Glomerular visceral epithelial cell (primary cell): ENCODE measurements around the gene PPP1R18.
A peak's percentile ranks its signal among the peaks of the same experiment; 100 is the strongest.
"Not testable (repeated sequence)": the region's sequence is repeated elsewhere in the genome, so short reads cannot be mapped to it uniquely, and the experiment has no call there.

Experiments
- DNase-seq: peaks from one replicate; pipeline ENCODE4 v3.0.0-alpha.2; 2016; ENCODE audit errors: extremely low spot score

PPP1R18 gene

GRCh38 chr6:30666300-30666699, 20.1 kb downstream of the PPP1R18 start:
- not testable (repeated sequence) for DNase-seq

- DNase-seq, result no peak
These were observed 21.3 kb downstream of the PPP1R18 start for GRCh38 chr6:30664994-30665767.

GRCh38 chr6:30657922-30658321, 28.5 kb downstream of the PPP1R18 start:
- not testable (repeated sequence) for DNase-seq

DNA sequence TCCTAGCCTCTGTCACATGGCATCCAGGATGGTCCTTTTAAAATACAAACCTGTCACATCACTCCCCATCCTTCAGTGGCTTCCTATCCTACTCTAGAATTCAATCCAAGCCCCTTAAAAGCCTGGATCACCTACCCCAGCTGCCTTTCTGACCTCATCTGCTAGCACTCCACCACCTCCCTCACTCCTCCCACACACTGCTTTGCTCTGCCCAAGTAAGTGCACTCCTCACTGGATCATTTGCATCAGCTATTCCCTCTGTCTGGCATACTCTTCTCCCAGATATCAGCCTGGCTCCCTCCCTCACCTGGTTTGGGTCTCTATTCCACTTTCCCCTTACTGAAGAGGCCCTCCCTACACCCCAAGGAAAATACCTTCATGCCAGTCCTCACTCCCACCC, 29.0 kb downstream of the PPP1R18 start:
- DNase-seq, result no peak

DNA sequence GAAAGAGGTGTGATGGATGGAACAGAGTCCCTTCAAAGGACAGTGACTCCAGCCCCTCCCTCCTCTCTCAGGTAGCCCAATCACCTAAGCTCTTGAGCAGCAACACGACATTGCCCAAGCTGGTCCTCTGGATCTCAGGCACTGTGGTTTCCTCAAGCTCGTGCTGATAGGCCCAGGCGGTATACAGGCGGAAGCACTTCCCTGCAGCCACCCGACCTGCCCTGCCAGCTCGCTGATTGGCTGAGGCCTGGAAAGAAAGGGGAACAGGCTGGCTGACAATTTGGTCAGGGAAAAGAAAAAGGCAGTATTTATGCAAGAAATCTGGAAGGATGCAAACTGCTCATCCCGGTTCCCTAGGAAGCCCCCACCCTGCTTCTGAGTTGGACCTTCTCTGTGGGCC, 29.9 kb downstream of the PPP1R18 start:
- no peak for DNase-seq

DNA sequence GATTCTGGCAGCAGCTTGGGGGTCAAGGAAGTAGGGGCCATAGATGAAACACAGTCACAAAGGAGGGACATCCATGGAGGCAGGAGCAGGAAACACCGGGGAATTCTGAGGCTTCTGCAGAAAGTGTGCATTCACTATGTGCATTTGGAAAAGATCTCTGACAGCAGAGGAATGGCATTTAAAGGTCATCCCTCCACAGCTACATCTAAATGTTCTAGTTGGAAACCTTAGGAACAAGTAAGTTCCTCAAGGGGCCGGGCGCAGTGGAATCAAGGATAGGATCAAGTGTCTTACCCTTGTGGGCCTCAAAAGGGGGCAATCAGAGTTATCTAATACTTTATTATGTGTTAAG, 30.7 kb downstream of the PPP1R18 start:
- no peak for DNase-seq

GRCh38 chr6:30654798-30655742, 31.4 kb downstream of the PPP1R18 start:
- DNase-seq, result no peak

- DNase-seq, result no peak
These were observed 35.3 kb downstream of the PPP1R18 start for GRCh38 chr6:30651143-30651542.

- DNase-seq, result peak; percentile 77
These were observed 39.0 kb downstream of the PPP1R18 start for GRCh38 chr6:30647242-30648116.

DNA sequence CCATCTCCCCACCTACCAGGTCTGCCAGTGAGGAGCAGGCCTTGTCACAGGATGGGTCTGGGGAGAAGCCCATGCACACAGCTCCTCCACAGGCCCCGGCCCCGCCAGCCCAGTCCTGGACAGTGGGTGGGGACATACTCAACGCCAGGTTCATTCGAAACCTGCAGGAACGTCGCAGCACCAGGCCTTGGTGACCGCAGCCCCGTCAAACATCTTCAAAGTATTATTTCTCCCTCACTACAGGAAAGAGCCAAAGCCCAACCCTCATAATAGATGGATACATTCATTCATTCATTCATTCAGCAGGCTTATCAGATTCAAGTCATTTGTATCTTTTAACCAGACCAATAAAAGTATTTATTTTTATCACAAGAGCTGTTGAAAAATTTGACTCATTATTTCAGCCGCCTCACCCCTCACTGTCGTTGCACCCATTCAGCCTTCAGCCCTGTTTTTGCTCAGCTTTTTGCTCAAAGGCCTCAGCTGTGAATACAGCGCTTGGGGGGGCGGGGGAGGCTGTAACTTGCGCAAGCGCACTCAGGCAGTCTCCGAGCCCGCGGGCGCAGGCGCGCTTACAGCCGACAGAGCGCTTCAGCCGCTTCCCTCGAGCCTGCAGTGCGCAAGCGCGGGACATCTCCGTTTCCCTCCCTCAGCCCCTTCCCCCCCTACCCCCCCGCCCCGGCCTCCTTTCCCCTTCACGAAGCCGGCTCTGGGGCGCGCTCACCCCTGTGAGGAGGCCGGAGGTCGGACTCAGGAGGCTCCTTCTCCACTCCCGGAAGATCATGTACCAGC, 39.8 kb downstream of the PPP1R18 start, which contains the start of gene C6orf136:
C6orf136 (plus strand) TSS at position 684 of the 792 bp plus-strand sequence; CDS start at position 783, 99 bp downstream.
- peak; percentile 97 for DNase-seq

DNA sequence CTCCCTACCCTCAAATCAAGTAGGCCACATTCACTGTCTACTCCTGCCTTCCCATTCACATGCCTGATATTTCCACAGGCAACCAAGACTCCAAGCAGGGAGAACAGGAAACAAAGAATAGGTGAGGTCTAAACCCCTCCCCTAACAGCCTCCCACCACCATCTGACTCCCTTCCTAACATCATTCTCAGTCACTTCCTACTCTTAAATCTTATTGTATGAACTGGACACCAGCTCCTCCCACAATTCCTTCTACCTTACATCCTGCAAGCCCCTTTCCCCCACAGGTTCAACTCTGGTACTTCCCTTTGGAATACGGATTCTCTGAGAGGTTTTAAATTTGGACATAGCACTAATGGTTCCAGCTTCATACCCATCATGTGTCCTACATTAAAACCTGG, 40.5 kb downstream of the PPP1R18 start:
- DNase-seq, result no peak

DNA sequence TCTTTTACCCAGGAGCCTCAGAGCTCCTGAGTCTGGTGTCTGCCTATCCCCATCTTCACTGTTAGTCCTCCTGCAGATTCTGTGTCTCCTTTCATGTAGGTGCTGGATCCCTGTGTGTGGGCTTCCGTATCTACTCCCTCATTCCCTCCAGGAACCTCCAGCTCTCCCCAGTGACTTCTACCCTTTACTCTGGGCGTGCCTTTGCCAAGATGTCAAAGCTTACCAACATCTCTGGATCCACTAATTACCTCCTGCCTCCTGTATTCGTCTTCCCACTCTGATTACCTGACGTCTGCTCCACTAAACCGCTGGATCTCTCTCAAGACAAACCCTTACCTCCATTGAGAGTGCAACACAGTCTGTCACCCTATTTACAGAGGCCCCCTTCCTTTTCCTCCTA, 41.7 kb downstream of the PPP1R18 start:
- no peak for DNase-seq

DNA sequence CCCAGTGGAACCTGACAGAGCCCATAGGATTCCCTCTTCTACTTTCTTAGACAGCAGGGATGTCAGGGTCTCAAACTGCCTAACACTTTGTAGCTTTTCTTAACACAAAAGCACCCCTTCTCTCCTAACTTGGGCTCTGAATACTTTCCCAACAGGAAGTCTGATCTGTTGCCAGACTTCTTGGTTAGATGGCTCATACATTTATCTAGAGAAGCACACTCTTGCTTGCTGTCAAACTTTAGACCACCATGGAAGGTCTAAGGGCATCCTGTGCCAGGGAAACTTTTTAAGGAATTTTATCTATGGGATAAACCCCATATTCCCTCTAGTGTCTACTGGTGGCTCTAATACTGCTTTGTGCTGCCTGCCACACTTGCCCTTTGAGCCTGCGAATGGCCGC, 42.8 kb downstream of the PPP1R18 start:
- DNase-seq, result no peak

- DNase-seq, result no peak
These were observed 45.4 kb downstream of the PPP1R18 start for GRCh38 chr6:30641048-30641447.

- no peak for DNase-seq
These were observed 46.0 kb downstream of the PPP1R18 start for GRCh38 chr6:30640481-30640880.

GRCh38 chr6:30635834-30636233, 50.6 kb downstream of the PPP1R18 start:
- no peak for DNase-seq

GRCh38 chr6:30626484-30627366, 59.7 kb downstream of the PPP1R18 start, which contains the start of gene ATAT1:
Gene ATAT1 (plus strand): TSS chr6:30626874.
- DNase-seq, result peak; percentile 79
